Activated naive CD8-positive, alpha-beta T cell (primary cell): ENCODE results near the gene KCNJ5.
"Not testable (repeated sequence)": the region's sequence is repeated elsewhere in the genome, so short reads cannot be mapped to it uniquely, and the experiment has no call there.

ENCODE experiments used
- H3K27ac Mint-ChIP-seq: one replicate; pipeline ENCODE4 v1.8.0; 2021; ENCODE audit warnings: mixed read lengths
- H3K27me3 Mint-ChIP-seq: one replicate; pipeline ENCODE4 v1.8.0; 2021; ENCODE audit warnings: mixed read lengths
- H3K36me3 Mint-ChIP-seq: one replicate; pipeline ENCODE4 v1.8.0; 2021; ENCODE audit warnings: mixed read lengths
- H3K4me1 Mint-ChIP-seq: one replicate; pipeline ENCODE4 v1.8.0; 2021; ENCODE audit warnings: low read depth, mixed read lengths
- H3K4me3 Mint-ChIP-seq: one replicate; pipeline ENCODE4 v1.8.0; 2021; ENCODE audit warnings: mild to moderate bottlenecking, mixed read lengths
- H3K9me3 Mint-ChIP-seq: one replicate; pipeline ENCODE4 v1.8.0; 2021; ENCODE audit warnings: low read depth, mixed read lengths

KCNJ5 gene

DNA sequence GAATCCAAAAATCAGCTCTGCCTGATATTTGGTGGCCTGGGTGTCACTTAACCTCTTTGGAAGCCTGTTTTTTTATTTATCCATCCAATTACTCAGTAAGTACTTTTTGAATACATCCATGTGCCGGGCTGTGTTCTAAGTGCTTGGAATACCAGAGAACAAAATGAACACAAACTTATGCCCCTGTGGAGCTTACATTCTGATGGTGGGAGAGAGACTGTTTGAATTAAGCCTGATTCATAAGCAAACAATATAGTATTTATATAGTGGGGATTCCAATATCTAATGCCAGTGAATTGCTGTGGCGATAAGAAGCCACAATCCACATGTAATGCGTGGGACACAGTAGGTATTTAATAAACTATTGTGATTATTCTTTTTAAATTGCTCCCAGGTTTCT, 19.4 kb downstream of the KCNJ5 start:
- Mint-ChIP-seq H3K36me3 (no peaks in the 10 kb centered on the region), H3K27me3 (peaks cover 25% of the 10 kb centered on the region), H3K9me3 (no peaks in the 10 kb centered on the region), H3K4me3 (no peak overlapping the region), H3K4me1 (peaks cover 9% of the 10 kb centered on the region), H3K27ac (no peak overlapping the region)

DNA sequence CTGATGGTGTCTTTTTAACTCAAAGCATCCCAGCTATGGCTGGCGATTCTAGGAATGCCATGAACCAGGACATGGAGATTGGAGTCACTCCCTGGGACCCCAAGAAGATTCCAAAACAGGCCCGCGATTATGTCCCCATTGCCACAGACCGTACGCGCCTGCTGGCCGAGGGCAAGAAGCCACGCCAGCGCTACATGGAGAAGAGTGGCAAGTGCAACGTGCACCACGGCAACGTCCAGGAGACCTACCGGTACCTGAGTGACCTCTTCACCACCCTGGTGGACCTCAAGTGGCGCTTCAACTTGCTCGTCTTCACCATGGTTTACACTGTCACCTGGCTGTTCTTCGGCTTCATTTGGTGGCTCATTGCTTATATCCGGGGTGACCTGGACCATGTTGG, 20.1 kb downstream of the KCNJ5 start:
- Mint-ChIP-seq H3K36me3 (no peaks in the 10 kb centered on the region), H3K4me3 (no peak overlapping the region), H3K4me1 (peaks cover 2% of the 10 kb centered on the region), H3K27me3 (peaks cover 25% of the 10 kb centered on the region), H3K27ac (no peak overlapping the region), H3K9me3 (no peaks in the 10 kb centered on the region)

DNA sequence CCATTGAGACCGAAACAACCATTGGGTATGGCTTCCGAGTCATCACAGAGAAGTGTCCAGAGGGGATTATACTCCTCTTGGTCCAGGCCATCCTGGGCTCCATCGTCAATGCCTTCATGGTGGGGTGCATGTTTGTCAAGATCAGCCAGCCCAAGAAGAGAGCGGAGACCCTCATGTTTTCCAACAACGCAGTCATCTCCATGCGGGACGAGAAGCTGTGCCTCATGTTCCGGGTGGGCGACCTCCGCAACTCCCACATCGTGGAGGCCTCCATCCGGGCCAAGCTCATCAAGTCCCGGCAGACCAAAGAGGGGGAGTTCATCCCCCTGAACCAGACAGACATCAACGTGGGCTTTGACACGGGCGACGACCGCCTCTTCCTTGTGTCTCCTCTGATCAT, 20.5 kb downstream of the KCNJ5 start:
- Mint-ChIP-seq H3K27ac (no peak overlapping the region), H3K4me3 (no peak overlapping the region), H3K4me1 (peaks cover 1% of the 10 kb centered on the region), H3K36me3 (no peaks in the 10 kb centered on the region), H3K9me3 (no peaks in the 10 kb centered on the region), H3K27me3 (peaks cover 25% of the 10 kb centered on the region)

DNA sequence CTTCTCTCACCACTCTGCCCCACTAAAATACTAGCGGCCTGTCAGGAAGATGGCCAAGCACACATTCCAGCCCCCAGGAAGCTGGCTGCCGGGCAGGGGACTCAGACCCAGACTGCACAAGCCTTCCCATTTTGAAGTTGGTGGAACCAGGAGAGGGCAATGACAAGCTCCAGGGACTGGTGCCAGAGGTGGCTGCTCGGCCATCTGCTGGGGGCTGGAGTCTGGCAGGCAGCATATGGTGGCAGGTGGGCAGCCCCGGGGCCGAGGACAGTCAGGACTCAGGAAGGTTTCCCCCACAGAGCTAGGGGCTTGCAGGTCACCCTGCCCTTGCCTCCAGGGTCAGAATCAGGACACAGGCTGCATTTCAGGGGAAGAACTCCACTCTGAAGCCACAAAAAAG, 22.6 kb downstream of the KCNJ5 start:
- Mint-ChIP-seq H3K4me3 (no peak overlapping the region), H3K4me1 (no peaks in the 10 kb centered on the region), H3K9me3 (no peaks in the 10 kb centered on the region), H3K36me3 (peaks cover 2% of the 10 kb centered on the region), H3K27ac (no peak overlapping the region), H3K27me3 (peaks cover 22% of the 10 kb centered on the region)

DNA sequence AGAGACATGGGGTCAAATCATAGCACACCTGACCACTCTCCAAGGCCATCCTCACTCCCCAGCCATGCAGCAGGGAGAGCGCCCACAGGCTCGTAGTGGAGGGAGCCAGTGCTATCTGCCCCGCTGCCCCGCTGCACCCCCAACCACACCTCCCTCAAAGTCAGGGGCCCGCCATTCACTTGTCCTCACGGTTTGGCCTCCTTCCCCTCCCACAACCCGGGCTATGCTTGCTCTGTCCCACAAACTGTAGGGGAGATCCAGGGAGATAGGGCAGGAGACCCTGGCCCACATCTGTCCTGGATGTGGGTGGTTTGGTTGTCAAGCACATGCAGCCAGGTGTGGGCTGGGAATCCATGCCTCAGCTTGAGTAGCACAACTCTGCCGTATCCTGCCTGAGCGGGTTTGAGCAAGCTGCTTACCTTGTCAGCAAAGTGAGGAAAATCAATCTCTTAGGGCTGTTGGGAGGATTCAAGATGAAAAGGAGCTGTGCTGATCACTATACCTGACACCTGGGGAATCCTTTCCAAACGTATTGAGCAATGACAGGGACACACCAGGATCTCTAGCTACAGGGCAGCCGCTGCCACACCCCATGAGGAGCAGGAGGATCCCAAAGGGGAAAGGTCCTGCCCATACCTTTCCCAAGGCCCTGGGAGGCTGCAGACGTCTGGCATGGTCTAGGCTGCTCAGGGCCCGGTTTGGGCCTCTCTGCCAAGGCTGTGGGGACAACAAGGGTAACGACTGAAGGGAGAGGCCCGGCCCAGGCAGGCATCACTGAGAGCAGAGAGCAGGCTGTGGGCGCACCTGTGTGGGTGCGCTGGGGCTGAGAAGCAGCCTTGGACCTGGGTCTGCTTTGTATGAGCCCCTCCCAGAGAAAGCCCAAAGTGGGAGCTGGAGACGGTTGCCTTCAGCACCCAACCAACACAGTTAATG, 23.3 kb downstream of the KCNJ5 start:
- no peaks in the 10 kb centered on the region for H3K9me3 Mint-ChIP-seq
- H3K4me1 Mint-ChIP-seq, result no peaks in the 10 kb centered on the region
- H3K36me3 Mint-ChIP-seq, result peaks cover 2% of the 10 kb centered on the region
- H3K27me3 Mint-ChIP-seq, result peaks cover 20% of the 10 kb centered on the region
- H3K27ac Mint-ChIP-seq, result no peak overlapping the region
- H3K4me3 Mint-ChIP-seq, result no peak overlapping the region

DNA sequence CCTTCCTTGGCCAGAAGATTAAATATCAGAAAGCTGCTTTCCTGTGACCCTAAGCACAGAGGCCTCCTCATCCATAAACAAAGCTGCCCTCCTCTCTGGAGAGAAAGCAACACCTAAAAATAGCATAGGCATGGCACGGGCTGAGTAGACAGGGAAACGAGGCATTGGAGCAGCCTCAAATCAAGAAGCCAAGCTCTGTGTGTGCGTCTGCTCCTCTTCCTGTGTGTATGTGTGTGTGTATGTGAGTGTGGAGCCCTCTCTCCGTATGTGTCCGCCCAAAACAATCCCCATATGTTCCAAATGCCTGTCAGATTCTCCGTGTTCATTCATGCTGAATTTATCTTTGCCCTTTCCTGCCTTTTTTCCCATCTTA, 24.0 kb downstream of the KCNJ5 start:
- Mint-ChIP-seq H3K27me3 (peaks cover 15% of the 10 kb centered on the region), H3K36me3 (peaks cover 2% of the 10 kb centered on the region), H3K27ac (no peak overlapping the region), H3K9me3 (no peaks in the 10 kb centered on the region), H3K4me3 (no peak overlapping the region), H3K4me1 (no peaks in the 10 kb centered on the region)

DNA sequence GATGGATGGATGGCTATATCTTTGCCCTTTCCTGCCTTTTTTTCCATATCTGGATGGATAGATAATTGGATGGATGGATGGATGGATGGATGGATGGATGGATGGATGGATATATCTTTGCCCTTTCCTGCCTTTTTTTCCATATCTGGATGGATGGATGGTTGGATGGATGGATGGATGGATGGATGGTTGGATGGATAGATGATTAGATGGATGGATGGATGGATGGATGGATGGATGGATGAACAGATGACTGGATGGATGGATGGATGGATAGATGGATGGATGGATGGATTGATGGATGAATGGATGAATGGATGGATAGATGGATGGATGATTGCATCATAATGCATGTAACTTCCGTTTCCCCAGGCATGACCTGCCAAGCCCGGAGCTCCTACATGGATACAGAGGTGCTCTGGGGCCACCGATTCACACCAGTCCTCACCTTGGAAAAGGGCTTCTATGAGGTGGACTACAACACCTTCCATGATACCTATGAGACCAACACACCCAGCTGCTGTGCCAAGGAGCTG, 24.9 kb downstream of the KCNJ5 start:
- H3K36me3 Mint-ChIP-seq, result peaks cover 2% of the 10 kb centered on the region
- no peak overlapping the region for H3K27ac Mint-ChIP-seq

DNA sequence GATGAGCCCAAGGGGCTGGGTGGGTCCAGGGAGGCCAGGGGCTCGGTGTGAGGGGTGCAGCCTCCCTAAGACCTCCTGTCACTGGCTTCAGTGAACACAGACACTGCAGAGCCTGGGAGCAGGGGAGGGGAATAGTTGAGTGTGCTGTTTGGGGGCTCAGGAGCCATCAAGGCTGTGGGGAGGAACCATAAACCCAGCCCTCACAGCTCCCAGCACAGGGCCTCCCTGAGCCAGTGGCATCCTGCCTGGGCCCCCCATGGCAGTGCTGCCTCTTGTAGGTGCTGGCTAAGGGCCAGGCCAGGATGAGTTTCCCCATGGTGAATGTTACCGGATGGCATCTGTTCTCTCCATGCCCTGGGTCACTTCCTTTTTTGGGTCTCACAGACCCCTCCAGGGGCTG, 25.5 kb downstream of the KCNJ5 start:
- Mint-ChIP-seq H3K4me3 (no peak overlapping the region), H3K9me3 (no peaks in the 10 kb centered on the region), H3K36me3 (peaks cover 2% of the 10 kb centered on the region), H3K27ac (no peak overlapping the region), H3K27me3 (peaks cover 10% of the 10 kb centered on the region), H3K4me1 (no peaks in the 10 kb centered on the region)

More for the DNA sequence above, 24.9 kb downstream of the KCNJ5 start:
- H3K27me3 Mint-ChIP-seq, result peaks cover 10% of the 10 kb centered on the region
- H3K4me3 Mint-ChIP-seq, result no peak overlapping the region
- H3K4me1 Mint-ChIP-seq, result no peaks in the 10 kb centered on the region
- H3K9me3 Mint-ChIP-seq, result no peaks in the 10 kb centered on the region

DNA sequence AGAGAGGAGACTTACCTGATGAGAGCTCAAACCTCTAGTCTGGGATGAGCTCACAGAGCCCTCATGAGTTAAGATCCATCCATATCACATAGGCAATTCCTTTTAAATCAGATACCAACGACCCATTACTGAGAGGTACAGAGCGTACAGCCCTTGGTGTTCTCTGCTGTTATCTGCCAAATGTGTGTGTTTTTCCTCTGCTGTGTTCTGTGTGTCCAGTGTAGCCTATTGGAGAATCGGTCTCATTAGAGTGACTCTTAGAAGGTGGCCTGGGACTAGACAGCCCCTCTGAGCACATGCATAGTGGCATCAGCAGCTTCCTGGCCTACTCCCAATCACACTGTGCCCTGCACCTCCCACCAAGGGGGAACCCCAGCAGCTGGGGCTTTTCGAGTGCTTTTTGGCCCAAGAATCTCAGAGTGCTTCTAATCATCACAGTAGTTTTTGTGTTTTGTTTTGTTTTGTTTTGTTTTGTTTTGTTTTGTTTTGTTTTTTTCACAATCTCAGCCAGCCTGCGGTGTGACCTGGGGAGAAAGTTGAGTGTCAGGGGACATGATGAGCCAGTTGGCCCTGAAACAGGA, 26.1 kb downstream of the KCNJ5 start:
- Mint-ChIP-seq H3K4me3 (no peak overlapping the region), H3K27ac (no peak overlapping the region), H3K4me1 (no peaks in the 10 kb centered on the region), H3K36me3 (peaks cover 2% of the 10 kb centered on the region), H3K9me3 (no peaks in the 10 kb centered on the region), H3K27me3 (peaks cover 8% of the 10 kb centered on the region)

DNA sequence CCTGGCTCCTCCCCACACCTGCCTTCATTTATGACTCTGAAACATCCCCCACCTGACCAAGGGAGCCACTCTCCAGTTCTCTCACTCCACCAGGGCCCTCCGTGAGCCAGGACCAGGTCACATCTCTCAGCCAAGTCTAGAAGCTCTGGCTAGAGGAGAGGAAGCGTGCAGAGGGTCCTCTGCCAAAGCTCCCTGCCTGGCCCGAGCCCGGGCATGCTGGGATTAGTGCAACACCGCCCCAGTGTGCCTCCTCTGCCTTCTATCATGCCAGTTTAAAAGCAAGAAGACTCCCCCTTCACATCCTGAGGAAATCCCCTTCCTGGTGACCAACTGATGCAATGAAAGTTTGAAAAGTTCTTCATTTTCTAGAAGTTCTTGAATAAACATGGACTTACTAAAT, 28.1 kb downstream of the KCNJ5 start:
- H3K27ac Mint-ChIP-seq, result no peak overlapping the region

DNA sequence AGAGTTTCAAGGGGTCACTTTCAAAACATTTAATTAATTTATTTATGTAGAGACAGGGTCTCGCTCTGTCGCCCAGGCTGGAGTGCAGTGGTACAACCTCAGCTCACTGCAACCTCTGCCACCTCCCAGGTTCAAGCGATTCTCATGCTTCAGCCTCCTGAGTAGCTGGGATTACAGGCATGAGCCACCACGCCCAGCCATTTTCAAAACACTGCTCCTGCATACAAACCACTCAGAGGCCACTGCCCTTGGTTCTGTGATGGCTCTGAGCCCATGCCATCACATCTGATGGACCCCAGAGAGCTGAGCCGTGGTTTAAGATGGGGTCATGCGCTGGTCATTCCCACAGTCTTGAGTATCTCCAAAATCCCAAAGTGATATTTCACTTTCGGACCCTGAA, 28.5 kb downstream of the KCNJ5 start:
- not testable (repeated sequence) for H3K9me3 Mint-ChIP-seq, H3K4me1 Mint-ChIP-seq, H3K36me3 Mint-ChIP-seq, H3K27ac Mint-ChIP-seq, H3K4me3 Mint-ChIP-seq, H3K27me3 Mint-ChIP-seq

More for the DNA sequence above, 28.1 kb downstream of the KCNJ5 start:
- H3K36me3 Mint-ChIP-seq, result peaks cover 2% of the 10 kb centered on the region
- no peak overlapping the region for H3K4me3 Mint-ChIP-seq
- H3K9me3 Mint-ChIP-seq, result no peaks in the 10 kb centered on the region
- peaks cover 5% of the 10 kb centered on the region for H3K27me3 Mint-ChIP-seq
- no peaks in the 10 kb centered on the region for H3K4me1 Mint-ChIP-seq

DNA sequence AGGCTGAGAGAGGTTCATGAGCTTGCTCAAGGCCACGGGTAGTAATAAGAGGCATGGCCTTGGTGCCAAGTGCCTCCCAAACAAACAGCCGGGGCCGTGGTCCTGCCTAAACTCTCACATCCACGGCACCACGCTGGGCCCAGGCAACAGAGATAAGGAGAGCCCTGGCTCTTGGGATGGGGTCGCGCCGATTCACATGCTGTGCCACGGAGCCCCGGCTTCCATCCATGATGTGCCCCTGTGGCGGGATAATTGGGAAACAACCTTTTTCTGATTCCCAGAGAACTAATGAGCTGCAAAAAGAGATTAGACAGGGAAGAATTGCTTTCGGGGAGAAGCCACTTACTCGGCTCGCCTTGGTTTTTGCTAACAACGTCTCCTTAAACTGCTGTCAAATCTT, 29.5 kb downstream of the KCNJ5 start:
- Mint-ChIP-seq H3K36me3 (peaks cover 2% of the 10 kb centered on the region), H3K27ac (no peak overlapping the region), H3K4me1 (no peaks in the 10 kb centered on the region), H3K4me3 (no peak overlapping the region), H3K9me3 (no peaks in the 10 kb centered on the region), H3K27me3 (peaks cover 2% of the 10 kb centered on the region)

DNA sequence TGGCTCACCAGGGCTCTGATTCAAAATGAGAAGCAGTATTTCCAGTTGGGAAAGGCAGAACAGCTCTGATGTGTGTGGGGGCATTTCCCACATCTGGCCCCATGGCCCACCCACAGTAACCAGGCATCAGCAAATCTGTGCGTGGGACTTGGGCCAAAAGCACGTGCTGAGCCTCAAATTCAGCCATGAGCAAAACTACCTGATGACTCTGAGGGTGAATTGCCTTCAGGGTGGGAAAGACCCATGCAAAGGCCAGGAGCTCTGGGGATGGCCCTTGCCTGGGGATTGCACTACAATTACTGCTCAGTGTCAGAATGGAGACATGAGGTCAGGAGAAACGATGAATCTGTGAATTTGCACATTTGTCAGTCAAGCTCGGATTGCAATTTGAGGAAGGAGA, 30.6 kb downstream of the KCNJ5 start:
- no peaks in the 10 kb centered on the region for H3K4me1 Mint-ChIP-seq

DNA sequence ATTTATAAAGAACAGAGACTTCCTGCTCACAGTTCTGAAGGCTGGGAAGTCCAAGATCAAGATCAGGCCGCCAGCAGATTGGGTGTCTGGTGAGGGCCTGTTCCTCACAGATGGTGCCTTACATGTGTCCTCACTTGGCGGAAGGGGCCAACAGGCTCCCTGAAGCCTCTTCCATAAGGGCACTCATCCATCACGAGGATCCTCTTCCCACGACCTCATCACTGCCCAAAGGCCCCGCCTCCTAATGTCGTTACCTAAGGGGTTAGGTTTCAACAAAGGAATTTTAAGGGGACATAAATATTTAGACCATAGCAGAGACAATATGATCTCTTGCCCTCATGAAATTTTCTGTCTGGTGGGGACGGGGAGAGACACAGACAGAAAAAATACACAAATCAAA, 32.9 kb downstream of the KCNJ5 start:
- H3K9me3 Mint-ChIP-seq, result no peaks in the 10 kb centered on the region
- H3K36me3 Mint-ChIP-seq, result no peaks in the 10 kb centered on the region
- no peaks in the 10 kb centered on the region for H3K27me3 Mint-ChIP-seq
- H3K4me3 Mint-ChIP-seq, result no peak overlapping the region
- H3K4me1 Mint-ChIP-seq, result peaks cover 8% of the 10 kb centered on the region
- no peak overlapping the region for H3K27ac Mint-ChIP-seq

More for the DNA sequence above, 30.6 kb downstream of the KCNJ5 start:
- no peak overlapping the region for H3K27ac Mint-ChIP-seq
- peaks cover 2% of the 10 kb centered on the region for H3K36me3 Mint-ChIP-seq
- H3K9me3 Mint-ChIP-seq, result no peaks in the 10 kb centered on the region
- H3K4me3 Mint-ChIP-seq, result no peak overlapping the region
- peaks cover 2% of the 10 kb centered on the region for H3K27me3 Mint-ChIP-seq

DNA sequence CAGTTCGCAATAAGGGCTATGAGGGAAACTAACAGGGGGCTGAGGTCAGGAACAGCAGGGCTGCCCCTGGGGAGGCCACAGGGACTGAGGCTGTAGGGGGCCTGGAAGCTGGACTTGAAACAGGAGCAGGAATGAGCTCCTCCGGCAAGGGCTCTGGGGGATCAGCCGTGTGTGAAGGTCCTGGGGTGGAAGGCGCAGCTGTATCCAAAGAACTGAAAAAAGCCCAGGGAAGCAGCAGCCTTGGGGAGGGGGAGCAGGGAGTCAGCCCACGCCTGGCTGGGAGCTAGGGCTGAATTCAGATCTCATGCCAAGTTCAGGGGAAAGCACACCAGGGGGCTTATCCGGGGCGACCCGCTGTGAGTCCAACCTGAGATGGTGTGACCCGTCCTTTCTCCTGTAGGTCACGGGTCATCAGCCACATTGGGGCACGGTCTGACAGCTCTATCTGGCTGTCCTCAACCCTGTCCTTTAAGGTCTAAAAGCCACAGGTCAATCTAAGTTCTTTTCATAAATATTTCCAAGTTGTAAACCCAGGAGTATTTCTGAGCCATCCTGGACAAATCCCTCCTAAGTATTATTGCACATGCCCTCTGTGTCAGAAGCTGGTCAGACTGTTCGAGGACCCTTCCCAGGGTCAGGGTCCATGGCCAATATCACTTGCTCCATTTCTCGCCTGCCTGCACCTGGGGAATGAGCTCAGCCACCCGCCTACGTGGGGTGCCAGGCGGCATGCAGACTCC, 33.5 kb downstream of the KCNJ5 start:
- H3K27ac Mint-ChIP-seq, result no peak overlapping the region
- no peaks in the 10 kb centered on the region for H3K36me3 Mint-ChIP-seq
- no peak overlapping the region for H3K4me3 Mint-ChIP-seq
- H3K4me1 Mint-ChIP-seq, result peaks cover 8% of the 10 kb centered on the region
- H3K27me3 Mint-ChIP-seq, result peaks cover 2% of the 10 kb centered on the region
- H3K9me3 Mint-ChIP-seq, result no peaks in the 10 kb centered on the region
